Esophagus squamous epithelium (tissue), 4 donors: Measurements from ENCODE around the gene RGS9BP.

Source experiments
- POLR2A ChIP-seq, 4 donors: fragments of 450-650 bp; IDR thresholded peaks; one replicate each; pipeline ENCODE4 v1.6.1; 2017; ENCODE audit warnings: antibody characterized with exemption in 4 of 4, mild to moderate bottlenecking in 4 of 4, moderate library complexity in 3 of 4
- TF ChIP-seq, protein P1 (sequence below), 6 experiments: fragments of 450-650 bp in 4 of 6; fragments of 200-600 bp in 2 of 6; sonication (generic) in 2 of 6; IDR thresholded peaks; one replicate each; pipeline ENCODE4 v1.5.1; 2016 to 2019; ENCODE audit warnings: antibody characterized with exemption in 6 of 6, mild to moderate bottlenecking in 4 of 6, moderate library complexity in 4 of 6

DNA sequence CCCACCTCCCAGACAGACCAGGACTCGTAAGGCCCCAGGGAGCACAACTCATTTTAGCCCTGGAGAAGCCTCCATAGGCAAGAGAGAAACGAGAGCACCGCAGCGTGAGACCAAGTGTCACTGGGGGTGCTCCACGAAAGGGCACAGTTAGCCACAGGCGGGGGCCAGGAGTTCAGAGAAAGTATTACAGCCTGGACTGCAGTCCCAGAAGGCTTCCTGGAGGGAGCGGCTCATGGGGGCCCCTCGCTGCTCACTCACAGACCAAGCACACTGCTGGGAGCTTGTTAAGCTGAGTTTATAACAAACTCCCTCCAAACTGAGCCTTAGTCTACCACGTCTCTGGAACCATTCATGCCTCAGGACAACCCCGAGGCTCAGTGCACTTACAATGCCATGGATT is 17.1 kb upstream of the RGS9BP start:
- TF ChIP-seq, protein P1, sequence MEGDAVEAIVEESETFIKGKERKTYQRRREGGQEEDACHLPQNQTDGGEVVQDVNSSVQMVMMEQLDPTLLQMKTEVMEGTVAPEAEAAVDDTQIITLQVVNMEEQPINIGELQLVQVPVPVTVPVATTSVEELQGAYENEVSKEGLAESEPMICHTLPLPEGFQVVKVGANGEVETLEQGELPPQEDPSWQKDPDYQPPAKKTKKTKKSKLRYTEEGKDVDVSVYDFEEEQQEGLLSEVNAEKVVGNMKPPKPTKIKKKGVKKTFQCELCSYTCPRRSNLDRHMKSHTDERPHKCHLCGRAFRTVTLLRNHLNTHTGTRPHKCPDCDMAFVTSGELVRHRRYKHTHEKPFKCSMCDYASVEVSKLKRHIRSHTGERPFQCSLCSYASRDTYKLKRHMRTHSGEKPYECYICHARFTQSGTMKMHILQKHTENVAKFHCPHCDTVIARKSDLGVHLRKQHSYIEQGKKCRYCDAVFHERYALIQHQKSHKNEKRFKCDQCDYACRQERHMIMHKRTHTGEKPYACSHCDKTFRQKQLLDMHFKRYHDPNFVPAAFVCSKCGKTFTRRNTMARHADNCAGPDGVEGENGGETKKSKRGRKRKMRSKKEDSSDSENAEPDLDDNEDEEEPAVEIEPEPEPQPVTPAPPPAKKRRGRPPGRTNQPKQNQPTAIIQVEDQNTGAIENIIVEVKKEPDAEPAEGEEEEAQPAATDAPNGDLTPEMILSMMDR (IDR thresholded peaks at IDR 0.05) = no peak
- no peak for TF ChIP-seq POLR2A (IDR thresholded peaks at IDR 0.05)
